Measurements from ENCODE around the gene PCSK2.

PCSK2 gene

DNA sequence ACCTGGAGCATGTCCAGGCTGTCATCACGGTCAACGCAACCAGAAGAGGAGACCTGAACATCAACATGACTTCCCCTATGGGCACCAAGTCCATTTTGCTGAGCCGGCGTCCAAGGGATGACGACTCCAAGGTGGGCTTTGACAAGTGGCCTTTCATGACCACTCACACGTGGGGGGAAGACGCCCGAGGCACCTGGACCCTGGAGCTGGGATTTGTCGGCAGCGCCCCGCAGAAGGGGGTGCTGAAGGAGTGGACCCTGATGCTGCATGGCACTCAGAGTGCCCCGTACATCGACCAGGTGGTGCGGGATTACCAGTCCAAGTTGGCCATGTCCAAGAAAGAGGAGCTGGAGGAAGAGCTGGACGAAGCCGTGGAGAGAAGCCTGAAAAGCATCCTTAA is 254.8 kb downstream of the PCSK2 start:
- DNase-seq (ENCODE audit: low read depth in 2 of 2): no peak

DNA sequence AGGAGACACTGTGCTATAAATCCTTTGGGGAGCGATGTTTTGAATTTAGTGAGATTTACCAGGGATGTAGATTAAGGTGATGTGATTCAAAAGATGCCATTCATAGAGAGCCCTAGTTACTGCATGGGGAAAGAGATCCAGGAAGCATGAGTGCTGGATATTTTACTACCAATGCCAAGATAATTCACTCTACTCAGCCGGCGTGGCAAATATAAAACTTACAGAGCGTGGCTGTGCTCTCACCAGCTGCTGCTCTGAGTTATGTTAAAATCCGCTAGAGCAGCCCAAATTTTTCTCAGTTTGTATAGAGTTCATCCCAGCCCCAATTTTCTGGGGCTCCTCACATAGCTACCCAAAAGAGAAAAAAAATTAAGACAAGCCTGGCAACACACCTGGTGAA is 255.7 kb downstream of the PCSK2 start:
- no peak for DNase-seq (ENCODE audit: low read depth in 2 of 2)

DNA sequence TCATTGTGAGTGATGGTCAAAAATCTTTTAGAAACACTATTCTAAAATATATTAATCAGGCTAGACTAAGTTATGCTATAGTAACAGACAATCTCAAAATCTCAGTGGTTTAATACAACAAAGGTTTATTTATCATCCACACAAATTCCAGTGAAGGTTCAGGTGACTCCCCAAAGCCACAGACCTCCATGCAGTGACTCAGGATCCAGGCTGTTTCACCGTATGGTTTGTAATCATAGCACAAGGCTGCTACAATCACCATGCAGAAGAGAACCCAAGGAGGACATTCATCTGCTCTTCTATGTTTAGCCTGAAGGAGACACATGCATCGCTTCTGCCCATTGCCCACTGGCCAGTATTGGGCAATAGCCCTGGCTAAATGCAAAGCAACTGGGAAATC is 258.2 kb downstream of the PCSK2 start:
- DNase-seq (ENCODE audit: low read depth in 2 of 2): no peak

GRCh38 chr20:17488916-17489600 is 262.2 kb downstream of the PCSK2 start:
- DNase-seq (ENCODE audit: low read depth in 2 of 2): no peak

DNA sequence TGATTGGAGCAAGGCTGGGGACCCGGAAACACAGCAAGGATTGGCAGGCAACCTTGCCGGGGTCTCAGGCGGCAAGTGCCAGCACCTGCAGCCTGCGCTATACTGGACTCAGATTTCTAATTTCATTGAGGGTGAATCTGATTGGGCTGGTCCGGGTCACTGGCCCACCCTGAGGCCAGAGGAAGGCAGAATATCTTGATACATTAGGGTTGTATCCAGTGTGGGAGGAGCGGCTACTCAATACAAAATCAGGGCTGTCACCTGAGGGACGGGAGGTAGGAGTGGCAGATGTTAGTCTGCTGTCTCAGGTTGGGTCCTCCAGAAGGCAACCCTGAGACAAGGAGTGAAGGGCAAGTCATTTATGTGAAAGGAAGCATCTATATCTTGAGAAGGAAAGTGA is 263.7 kb downstream of the PCSK2 start:
- DNase-seq (ENCODE audit: low read depth in 2 of 2): no peak

- no peak for DNase-seq (ENCODE audit: low read depth in 2 of 2)
Measured at GRCh38 chr20:17491041-17491440, 264.2 kb downstream of the PCSK2 start.

- no peak for DNase-seq (ENCODE audit: low read depth in 2 of 2)
Measured at GRCh38 chr20:17491488-17491887, 264.6 kb downstream of the PCSK2 start.

DNA sequence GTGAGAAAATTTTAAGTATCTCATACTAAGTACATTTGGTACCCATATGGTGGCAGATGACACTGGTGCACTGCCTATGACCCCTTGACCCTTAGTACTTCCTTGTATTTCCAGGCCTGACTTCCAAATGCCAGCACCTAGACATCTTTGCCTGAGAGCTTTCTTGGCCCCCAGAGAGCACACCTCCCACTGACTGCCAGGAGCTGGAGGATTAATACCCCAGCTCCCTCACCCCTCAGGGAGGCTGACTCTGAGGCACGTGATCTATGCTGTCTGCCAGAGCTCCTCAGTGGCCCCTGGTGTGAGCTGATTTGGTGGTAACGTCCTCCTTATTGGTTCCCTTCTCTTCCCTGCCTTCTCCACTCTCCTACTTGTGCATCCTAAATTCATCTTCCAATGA is 266.3 kb downstream of the PCSK2 start:
- no peak for DNase-seq (ENCODE audit: low read depth in 2 of 2)

- DNase-seq (ENCODE audit: low read depth in 2 of 2): no peak
Measured at GRCh38 chr20:17494201-17494600, 267.4 kb downstream of the PCSK2 start.

GRCh38 chr20:17495826-17496225 is 269.0 kb downstream of the PCSK2 start:
- no peak for DNase-seq (ENCODE audit: low read depth in 2 of 2)

DNA sequence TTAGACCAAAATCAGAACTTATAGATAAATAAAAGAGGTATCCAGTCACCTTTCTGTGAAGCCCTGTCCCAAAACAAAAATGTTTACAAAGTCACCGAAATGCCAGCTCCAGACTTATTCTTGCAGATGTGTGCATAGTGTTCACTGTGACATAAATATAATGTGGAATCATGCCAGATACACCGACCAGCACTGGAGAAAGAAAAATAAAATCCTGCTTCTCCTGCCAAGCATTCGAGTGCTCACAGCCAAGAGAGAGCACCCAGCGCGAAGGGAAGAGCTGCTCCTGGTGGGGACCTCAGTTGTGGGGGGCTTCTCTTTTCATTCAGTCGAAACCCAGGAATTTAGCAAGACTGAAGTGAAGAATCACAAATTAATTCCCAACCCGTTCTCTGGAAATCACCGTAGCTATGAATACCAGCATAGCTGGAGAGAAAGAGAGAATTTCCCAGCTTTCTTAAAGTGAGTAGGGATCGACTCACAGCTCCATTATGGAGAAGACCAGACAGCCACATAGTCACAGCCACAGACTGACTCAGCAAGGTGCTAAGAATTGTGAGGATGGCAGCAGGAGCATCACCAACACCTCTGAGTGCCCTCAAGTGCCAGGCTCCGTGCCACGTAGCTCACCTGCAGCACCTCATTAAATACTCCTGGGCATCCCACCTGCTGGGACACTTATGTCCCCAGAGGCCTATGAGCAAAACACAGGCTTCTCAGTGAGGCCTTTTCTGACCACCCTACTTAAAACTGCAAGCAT is 271.2 kb downstream of the PCSK2 start:
- DNase-seq (ENCODE audit: low read depth in 2 of 2): no peak

DNA sequence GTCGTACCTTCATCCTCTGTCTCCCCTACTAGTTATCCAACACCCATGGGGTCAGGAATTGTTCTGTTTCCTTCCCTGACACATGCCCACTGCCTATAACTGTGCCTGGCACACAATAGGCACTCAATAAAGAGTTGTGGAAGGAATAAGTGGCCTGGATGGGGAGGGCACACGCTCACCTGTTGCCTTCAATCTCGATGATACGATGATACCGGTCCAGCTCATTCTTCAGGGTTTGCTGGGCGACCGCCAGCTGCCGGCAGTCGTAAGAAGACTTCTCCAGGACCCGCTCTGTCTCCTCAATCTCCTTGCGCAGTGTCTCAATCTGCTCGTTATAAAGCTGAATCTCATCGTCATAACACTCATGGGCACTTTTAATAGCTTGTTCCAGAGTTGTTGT is 271.8 kb downstream of the PCSK2 start:
- no peak for DNase-seq (ENCODE audit: low read depth in 2 of 2)

GRCh38 chr20:17499041-17499440 is 272.2 kb downstream of the PCSK2 start:
- DNase-seq (ENCODE audit: low read depth in 2 of 2): no peak

- DNase-seq (ENCODE audit: low read depth in 2 of 2): no peak
Measured at GRCh38 chr20:17500271-17500670, 273.4 kb downstream of the PCSK2 start.

DNA sequence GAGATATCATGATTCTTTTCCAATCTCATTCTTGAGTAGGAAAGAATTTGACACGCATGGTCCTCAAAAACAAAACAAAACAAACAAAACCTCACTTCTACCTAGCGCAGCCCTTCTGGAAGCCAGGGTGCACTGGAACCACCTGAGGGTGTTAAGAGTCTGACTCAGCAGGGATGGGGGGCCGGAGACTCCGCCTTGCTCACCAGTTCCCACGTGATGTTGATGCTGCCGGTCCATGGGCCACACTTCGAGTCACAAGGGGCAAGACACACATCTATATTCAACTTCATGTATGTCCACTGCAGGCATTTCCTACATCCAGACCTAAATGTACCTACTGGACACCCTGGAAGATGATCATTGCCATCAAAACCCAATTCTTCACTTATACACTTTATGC is 274.0 kb downstream of the PCSK2 start:
- DNase-seq (ENCODE audit: low read depth in 2 of 2): no peak

- no peak for DNase-seq (ENCODE audit: low read depth in 2 of 2)
Measured at GRCh38 chr20:17501701-17502100, 274.9 kb downstream of the PCSK2 start.

GRCh38 chr20:17502105-17502504 is 275.3 kb downstream of the PCSK2 start:
- no peak for DNase-seq (ENCODE audit: low read depth in 2 of 2)

DNA sequence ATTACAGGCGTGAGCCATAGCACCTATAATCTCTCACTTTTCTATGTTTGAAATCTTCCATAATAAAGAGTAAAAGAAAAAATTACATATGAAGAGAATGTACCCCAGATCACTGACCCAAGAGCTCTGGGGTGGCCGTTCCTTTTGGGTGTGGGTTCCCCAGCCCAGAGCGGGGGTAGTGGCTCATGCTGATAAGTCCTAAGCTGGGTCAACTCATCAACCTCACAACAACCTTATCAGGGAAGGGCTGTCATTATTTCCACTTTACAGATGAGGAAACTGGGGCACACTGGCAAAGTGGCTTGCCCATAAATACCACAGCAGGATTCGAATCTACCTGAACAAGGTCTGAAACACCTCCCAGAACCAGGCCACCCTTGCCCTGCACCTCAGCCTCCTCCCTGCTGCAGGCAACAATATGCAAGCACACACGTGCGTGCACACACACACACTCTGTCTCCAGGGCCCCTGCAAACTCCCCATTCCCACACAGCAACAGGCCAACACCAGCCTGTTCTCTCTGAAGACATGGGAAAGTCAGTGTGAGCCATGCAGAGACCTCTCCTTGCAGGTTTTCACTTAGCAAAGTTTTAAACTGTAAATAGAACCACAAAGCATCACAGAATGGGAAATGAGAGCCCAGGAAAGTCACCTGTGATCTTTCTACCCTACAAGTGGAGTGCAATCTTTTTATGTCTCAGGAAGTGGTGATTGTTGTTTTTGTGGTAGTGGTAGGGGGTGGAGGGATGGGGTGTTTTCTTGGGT is 276.6 kb downstream of the PCSK2 start:
- no peak for DNase-seq (ENCODE audit: low read depth in 2 of 2)

GRCh38 chr20:17504066-17504897 is 277.4 kb downstream of the PCSK2 start:
- DNase-seq (ENCODE audit: low read depth in 2 of 2): no peak

GRCh38 chr20:17504898-17505635 is 278.2 kb downstream of the PCSK2 start:
- DNase-seq (ENCODE audit: low read depth in 2 of 2): no peak
